Measurements from ENCODE around the gene COL25A1.

The COL25A1 gene

GRCh38 chr4:109123951-109124350 lies 178.5 kb downstream of the COL25A1 start:
- no peak for DNase-seq
- Histone ChIP-seq H3K36me3 (no peaks in the 10 kb centered on the region), H3K9me3 (ENCODE audit: severe bottlenecking) (no peaks in the 10 kb centered on the region), H3K27ac (no peak overlapping the region), H3K4me3 (ENCODE audit: low read depth, low read length) (no peak overlapping the region), H3K27me3 (ENCODE audit: insufficient read depth, low read depth, severe bottlenecking) (no peaks in the 10 kb centered on the region)
- TF ChIP-seq CTCF (IDR thresholded peaks at IDR 0.05; ENCODE audit: low read depth, low read length) = no peak

DNA sequence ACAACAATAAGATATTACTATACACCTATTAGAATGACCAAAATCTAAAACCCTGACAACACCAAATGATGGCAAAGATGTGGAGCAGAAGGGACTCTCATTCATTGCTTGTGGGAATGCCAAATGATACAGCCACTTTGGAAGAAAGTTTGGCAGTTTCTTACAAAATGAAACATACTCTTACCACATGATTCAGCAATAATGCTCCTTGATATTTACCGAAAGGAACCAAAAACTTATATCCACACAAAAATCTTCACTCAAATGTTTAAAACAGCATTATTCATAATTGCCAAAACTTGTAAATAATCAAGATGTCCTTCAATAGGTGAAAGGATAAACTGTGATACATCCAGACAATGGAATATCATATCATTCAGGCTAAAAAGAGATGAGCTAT lies 180.9 kb downstream of the COL25A1 start:
- Histone ChIP-seq H3K27me3 (ENCODE audit: insufficient read depth, low read depth, severe bottlenecking) (no peaks in the 10 kb centered on the region), H3K27ac (no peak overlapping the region), H3K4me3 (ENCODE audit: low read depth, low read length) (no peak overlapping the region), H3K9me3 (ENCODE audit: severe bottlenecking) (no peaks in the 10 kb centered on the region), H3K36me3 (no peaks in the 10 kb centered on the region)
- no peak for TF ChIP-seq CTCF (IDR thresholded peaks at IDR 0.05; ENCODE audit: low read depth, low read length)
- no peak for DNase-seq

GRCh38 chr4:109119852-109120251 lies 182.6 kb downstream of the COL25A1 start:
- Histone ChIP-seq H3K27ac (no peak overlapping the region), H3K9me3 (ENCODE audit: severe bottlenecking) (no peaks in the 10 kb centered on the region), H3K27me3 (ENCODE audit: insufficient read depth, low read depth, severe bottlenecking) (no peaks in the 10 kb centered on the region), H3K4me3 (ENCODE audit: low read depth, low read length) (no peak overlapping the region), H3K36me3 (no peaks in the 10 kb centered on the region)
- TF ChIP-seq CTCF (IDR thresholded peaks at IDR 0.05; ENCODE audit: low read depth, low read length) = no peak
- DNase-seq = no peak

GRCh38 chr4:109118635-109119034 lies 183.8 kb downstream of the COL25A1 start:
- Histone ChIP-seq H3K27ac (no peak overlapping the region), H3K4me3 (ENCODE audit: low read depth, low read length) (no peak overlapping the region), H3K36me3 (no peaks in the 10 kb centered on the region), H3K9me3 (ENCODE audit: severe bottlenecking) (no peaks in the 10 kb centered on the region), H3K27me3 (ENCODE audit: insufficient read depth, low read depth, severe bottlenecking) (no peaks in the 10 kb centered on the region)
- DNase-seq = no peak
- TF ChIP-seq CTCF (IDR thresholded peaks at IDR 0.05; ENCODE audit: low read depth, low read length) = no peak

GRCh38 chr4:109114501-109114900 lies 188.0 kb downstream of the COL25A1 start:
- Histone ChIP-seq H3K27me3 (ENCODE audit: insufficient read depth, low read depth, severe bottlenecking) (no peaks in the 10 kb centered on the region), H3K4me3 (ENCODE audit: low read depth, low read length) (no peak overlapping the region), H3K27ac (no peak overlapping the region), H3K36me3 (no peaks in the 10 kb centered on the region), H3K9me3 (ENCODE audit: severe bottlenecking) (no peaks in the 10 kb centered on the region)
- no peak for TF ChIP-seq CTCF (IDR thresholded peaks at IDR 0.05; ENCODE audit: low read depth, low read length)
- DNase-seq = no peak

- no peaks in the 10 kb centered on the region for H3K9me3 ChIP-seq (ENCODE audit: severe bottlenecking)
- H3K27ac ChIP-seq = no peak overlapping the region
- H3K4me3 ChIP-seq (ENCODE audit: low read depth, low read length) = no peak overlapping the region
- no peaks in the 10 kb centered on the region for H3K27me3 ChIP-seq (ENCODE audit: insufficient read depth, low read depth, severe bottlenecking)
- TF ChIP-seq CTCF (IDR thresholded peaks at IDR 0.05; ENCODE audit: low read depth, low read length) = no peak
- DNase-seq = no peak
- no peaks in the 10 kb centered on the region for H3K36me3 ChIP-seq
Observed at GRCh38 chr4:109113521-109113920, 188.9 kb downstream of the COL25A1 start.

Measured in WERI-Rb-1 (cell line).